ENCODE results near the gene STKLD1.

The STKLD1 gene

DNA sequence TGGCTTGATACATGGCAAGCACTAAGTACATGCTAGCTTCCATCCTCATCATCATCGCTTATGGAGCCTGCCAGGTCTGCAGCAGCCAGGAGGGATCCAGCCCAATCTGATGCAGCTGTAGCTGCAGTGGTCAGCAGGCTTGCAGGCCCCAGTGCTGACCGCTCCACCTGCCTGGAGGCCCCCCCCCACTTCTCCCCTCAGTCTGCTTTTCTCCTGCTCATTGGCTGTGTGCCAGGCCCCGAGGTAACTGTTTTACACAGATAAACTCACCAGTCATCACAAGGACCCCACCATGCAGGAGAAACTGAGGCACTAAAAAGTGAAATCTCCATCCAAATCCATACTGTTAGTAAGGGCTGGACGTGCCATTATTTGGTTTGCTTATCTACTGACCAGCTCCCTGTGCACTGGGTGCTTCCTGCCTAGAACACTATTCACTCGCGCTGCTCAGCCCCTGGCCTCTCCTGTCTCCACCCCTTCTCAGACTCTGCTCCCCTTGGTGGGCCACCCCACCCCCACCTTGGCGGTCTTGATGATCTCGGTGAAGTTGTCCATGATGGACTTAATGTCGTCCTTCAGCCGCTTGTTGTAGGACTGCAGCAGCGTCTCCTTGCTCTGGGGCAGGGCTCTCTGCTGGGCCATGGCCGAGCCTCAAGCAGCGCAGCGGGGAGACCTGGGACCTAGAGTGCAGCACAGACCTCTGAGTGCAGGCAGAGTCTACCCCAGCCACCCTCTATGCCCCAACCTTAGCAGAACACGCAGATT lies 30.0 kb upstream of the STKLD1 start:
- ATAC-seq, result no peak

DNA sequence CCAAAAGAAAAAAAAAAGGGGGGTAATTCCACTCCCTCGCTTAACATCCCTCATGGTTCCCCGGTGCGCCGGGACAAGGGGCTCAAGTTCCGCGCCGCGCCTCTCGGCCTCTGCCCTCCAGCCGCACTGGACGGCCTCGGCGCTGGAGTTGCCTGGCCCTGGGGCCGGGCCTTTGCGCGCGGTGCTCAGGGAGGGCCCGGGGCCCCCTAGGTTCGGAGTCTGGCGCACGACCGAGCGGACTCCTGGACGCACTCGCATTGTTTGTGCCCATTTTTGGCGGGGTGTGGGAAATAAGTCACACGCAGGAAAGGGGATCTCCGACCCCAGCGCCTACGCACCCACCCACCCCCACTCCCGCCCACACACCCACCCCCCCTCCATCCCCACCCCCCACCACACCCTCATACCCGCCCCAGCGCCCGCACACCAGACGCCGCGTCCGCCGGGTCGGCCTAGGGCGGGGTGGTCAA lies 28.6 kb upstream of the STKLD1 start:
- ATAC-seq, result peak; percentile 30 to 41

DNA sequence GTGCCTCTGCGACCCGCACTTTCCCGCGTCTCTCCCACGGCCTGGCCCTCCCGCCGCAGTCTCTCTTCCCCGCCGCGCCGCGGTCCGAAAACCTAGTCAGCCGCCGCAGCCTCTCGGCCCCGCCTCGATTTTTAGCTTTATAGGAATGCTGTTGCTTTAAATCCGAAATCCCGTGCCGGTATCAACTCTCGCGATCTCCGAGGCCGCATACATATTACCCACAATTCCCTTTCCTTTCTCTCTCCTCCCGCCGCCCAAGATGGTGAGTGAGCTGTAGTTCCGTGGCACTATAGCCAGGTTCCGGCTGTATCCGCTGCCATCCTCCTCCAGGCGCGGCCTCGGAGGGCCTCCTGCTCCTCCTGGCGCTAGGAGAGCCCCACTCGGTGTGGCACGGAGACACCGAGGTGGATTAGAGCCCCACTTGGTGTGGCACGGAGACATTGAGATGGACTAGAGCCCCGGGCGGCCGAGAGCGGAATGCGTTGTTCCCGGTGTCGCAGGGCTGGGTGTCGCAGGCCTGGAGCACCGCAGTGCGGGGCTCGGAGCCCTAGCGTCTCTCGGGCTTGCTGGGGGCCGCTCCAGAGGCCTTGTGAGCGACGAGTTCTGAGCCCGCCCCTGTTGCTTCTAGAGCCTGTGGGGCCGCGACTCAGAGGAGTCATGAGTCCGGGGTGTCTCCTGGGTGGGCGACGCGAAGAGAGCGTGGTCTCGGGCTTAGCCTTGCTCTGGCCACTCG lies 28.0 kb upstream of the STKLD1 start, which contains the start of the genes MED22 and RPL7A:
Gene MED22 (minus strand): TSS at position 147 of the 733 bp plus-strand sequence. CDS start 1,469 bp downstream, outside the sequence.
Gene RPL7A (plus strand): TSS at position 234 of the 733 bp plus-strand sequence. CDS start 26 bp downstream, at position 260.
- peak; percentile 77 to 79 for ATAC-seq

DNA sequence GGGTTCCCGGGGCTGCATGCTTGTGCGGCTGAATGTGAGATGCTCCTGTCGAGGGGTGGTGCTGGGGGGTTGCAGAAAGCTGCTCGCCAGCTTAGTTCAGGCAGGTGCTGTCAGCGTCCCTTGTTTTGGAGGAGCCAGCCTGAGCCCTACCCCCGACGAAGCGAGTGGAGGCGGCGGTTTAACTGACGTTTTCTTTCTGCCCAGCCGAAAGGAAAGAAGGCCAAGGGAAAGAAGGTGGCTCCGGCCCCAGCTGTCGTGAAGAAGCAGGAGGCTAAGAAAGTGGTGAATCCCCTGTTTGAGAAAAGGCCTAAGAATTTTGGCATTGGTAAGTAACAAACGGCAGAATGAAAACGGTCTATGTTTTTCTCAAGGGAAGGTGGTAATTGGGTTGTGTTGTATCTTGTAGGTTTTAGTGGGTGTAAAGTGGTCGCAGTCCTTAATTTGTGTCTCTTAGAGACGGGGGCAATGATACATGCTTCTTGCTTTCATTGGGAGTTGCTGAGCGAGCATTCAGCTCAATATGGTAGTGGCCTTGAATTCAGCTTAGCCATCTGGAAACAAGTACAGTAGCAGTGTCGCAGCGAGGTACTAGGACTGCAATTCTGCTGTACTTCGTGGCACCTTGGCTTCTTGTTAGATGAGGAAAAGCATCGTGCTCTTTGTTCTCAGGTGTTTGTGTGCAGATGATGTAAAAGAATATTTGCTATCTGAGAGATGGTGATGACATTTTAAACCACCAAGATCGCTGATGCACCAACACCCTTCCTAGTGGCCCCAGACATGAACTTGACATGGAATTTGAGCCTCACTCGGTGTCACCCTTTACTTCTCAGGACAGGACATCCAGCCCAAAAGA lies 27.2 kb upstream of the STKLD1 start:
- no peak for ATAC-seq

DNA sequence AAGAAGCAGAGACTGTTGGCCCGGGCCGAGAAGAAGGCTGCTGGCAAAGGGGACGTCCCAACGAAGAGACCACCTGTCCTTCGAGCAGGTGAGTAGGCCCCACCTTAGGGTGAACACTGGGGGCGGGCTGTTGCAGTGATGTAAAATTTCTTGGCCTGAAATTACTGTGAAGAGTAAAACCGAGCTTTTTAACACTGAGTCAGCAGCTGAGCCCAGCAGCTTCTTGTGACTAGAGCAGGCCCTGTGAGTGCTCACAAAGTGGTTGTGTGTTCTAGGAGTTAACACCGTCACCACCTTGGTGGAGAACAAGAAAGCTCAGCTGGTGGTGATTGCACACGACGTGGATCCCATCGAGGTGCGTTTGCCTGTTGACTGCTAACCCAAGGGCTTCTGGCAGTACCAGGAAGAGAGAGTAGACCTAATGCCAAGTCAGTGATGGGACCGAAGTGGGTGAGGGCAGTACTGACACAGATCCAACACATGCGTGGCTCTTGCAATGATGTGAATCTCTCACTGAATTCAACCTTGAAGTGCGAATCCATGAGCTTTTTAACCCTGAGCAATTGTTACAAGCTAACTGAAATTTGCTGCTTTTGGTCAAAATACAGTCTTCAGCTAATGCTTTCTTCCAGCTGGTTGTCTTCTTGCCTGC lies 26.1 kb upstream of the STKLD1 start:
- peak; percentile 14 to 22 for ATAC-seq

DNA sequence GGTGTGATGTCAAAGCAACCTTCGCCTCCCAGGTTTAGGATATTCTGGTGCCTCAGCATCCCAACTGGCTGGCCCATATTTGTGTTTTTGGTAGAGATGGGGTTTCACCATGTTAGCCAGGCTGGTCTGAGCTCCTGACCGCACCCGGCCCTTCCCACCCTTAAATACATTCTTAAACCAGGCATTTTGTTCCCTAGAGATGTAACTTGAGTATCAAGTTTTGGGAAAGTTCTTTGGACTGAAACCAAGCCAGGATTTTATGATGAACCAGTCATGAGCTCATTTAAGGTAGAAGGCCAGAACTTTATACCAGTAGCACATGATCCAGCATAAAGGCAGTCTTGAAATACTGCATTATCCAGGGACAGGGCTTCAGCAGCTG lies 24.6 kb upstream of the STKLD1 start:
- ATAC-seq, result no peak

DNA sequence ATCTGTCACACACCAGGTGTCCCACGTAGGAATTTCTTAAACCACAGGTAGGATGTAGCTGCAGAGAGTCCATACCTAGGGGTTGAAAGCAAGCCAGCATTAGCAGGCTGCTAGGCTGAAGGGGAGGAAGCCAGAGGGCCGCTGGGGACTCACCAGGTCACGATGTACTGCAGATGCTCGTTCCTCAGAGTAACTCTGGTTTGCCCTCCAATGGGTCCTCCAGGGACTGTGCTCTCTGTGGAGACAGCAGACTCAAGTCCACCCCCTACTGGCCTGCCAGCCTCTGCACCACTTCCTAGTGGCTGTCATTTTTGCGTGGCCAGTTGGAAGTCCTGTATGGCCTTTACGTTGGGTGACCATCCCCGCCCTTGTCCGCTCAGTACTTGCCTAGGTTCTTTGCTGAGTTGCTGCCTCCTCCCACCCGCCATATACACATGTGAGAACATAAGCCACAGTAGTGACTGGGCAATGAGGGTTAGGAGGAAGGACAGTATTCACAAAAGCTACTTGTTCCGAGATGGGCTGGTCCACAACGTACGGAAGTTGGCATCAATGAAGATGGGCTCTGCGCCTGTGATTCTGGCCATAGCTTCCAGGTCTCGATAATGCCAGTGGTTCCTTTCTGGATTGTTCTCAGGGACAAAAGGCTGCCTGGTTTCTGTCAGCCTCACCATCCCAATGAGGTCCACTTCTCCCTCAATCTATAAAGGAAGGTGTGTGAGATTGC lies 24.1 kb upstream of the STKLD1 start:
- ATAC-seq, result no peak

DNA sequence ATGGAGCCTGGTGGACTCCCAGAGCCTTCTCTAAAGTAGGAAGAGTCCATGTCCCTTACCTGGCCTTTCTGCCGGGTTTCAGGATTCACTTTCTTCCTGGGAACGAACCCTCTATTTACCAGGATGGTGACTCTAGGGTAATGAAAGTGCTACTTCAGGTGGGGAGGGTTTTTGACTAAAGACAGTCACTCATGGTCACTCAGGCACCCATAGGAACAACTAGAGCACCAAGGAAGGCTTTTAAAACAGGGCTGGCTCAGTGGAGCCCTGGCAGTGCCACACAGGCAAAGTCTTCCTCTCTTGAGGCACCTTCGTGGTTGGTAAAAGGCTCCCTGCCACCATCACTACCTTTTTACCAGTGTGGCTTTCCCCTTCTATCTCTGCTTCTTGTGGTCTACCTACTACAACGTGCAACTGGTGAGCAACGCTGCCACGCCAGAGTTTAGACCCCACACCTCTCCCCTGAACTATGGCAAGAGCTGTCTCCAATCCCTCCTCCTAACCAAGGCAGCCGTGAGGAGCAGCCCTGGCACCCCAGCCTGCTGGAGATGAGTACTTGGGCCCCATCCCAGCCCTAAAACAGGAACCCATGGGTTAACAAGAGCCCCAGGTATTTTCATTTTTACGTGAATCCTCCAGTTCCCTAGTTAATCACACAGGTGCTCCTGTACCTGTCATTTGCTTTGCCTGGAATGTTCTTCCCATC lies 23.4 kb upstream of the STKLD1 start:
- no peak for ATAC-seq

DNA sequence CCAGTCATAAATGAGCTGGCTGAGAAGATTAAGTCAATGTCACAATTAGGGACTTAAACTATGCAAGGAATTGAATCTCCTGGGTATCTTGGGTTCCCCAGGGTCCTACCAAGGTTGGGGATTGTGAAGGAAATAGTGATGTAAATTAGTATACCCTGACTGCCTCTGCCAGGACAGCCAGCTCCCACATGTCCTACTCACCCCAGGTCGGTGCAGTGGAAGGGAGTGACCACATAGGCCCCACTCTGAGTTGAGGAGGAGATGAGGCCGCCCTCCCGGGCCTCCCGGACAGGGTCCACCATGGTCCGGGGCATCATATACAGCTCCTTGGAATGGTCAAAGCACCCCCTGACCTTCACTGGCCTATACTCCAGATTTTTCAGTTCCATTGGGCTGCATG lies 22.6 kb upstream of the STKLD1 start:
- no peak for ATAC-seq

DNA sequence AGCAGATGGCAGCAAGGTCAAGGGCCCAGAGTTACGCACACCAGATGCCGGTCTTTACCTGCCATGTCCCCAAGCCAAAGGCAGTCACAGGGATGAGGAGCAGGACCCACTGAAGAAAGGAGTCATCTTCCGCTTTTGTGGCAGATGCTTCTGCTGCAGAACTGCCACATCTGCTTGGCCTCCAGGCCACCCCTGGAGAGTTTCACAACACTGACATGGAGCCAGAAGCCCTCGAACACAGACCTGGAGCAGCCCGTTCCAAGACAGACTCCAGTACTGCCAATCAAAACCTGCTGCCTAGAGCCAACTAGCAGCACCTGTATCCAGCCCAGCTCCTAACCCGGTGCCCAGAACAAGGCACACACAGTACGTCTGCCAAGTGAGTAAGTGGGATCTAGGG lies 21.4 kb upstream of the STKLD1 start:
- ATAC-seq, result no peak

DNA sequence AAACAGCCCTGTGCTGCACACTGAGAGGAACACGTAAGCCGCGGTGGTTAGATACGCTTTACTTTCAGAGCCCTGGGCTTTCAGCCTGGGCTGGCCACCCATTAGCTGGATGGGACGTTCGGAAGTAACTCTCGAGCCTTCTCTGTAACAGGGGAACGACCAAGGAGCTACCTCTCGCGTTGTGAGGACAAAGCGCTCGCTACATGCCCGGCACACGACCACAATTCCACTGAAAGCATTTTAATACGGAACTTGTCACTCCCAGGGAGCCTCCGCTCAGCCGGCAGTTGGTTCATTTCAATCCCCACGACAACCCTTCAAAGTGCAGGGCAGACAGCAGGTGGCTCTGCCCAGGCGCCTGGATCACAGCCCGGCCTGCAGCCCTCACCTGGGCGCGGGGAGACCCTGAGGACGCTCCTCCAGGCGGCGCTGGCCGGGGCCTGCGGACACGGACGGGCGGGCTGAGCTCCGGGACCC lies 20.2 kb upstream of the STKLD1 start:
- ATAC-seq, result peak; percentile 18 to 26

DNA sequence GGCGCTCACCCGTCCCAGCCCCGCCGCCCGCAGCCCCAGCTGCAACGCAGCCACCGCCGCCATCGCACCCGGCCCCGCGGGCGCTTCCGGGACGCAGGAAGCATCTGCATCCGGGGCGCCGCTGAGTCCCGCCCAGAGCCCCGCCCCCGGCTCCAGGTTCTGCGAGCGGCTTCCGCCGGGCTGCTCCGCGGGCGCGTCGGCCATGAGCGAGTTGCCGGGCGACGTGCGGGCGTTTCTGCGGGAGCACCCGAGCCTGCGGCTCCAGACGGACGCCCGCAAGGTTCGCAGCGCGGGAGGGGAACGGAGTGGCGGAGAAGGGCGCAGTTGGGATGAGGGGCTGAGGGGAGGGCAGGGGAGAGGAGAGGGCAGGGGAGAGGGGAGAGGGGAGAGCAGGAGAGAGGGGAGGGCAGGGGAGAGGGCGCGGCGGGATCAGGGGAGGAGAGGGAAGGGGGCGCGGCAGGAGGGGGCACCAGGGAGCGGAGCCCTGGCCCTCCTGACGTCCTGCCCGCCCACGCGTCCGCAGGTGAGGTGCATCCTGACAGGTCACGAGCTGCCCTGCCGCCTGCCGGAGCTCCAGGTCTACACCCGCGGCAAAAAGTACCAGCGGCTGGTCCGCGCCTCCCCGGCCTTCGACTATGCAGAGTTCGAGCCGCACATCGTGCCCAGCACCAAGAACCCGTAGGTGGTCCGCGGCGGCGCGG lies 19.6 kb upstream of the STKLD1 start, which contains the start of the genes SURF1 and SURF2:
Gene SURF1 (minus strand): TSS at position 97 of the 701 bp plus-strand sequence. CDS start 34 bp downstream, at position 63.
Gene SURF2 (plus strand): TSS at position 160 of the 701 bp plus-strand sequence. CDS start 43 bp downstream, at position 203.
- peak; percentile 88 to 89 for ATAC-seq

DNA sequence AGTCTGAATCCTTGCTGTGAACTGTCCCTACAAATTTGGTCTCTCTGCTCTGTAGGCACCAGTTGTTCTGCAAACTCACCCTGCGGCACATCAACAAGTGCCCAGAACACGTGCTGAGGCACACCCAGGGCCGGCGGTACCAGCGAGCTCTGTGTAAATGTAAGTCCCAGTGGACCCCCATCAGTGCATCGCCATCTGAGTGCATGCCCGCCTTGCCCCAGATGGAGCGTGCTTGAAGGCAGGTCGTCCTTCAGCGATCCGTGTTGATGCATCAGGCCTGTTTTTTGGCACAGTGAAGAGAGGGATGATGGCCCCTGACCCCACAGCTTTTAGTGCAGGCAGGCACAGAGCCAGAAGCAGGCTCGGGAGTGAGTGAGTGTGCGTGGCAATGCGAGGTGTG lies 18.5 kb upstream of the STKLD1 start:
- no peak for ATAC-seq

DNA sequence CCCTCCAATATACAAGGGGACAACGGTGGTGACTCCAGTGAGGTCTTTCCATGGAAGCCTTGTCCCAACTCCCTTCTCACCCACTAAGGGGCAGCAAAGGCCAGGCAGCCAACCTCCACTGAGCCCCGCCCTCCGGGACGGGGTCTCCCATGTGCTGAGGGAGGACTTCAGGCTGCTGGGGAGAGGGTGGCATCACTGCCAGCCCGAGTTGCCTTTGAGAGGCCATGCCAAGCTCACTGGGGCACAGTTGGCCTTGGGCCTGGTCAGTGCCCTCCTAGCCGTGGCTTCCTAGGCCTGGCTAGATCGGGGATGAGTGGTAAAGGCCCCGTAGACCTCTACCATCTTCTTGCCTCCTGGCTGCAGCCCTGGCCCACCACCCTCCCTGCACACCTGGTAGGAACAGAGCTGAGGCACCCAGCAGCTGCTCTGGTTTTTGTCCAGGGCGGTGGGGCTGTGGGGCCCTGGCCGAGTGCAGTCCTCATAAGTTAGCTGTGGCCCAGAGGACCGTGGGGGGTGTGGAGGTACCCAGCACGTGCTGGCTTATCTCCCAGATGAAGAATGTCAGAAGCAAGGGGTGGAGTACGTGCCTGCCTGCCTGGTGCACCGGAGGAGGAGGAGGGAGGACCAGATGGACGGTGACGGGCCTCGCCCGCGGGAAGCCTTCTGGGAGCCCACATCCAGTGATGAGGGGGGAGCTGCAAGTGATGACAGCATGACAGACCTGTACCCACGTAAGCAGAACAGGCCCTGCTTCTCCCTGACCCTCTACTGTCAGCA lies 16.6 kb upstream of the STKLD1 start:
- no peak for ATAC-seq

DNA sequence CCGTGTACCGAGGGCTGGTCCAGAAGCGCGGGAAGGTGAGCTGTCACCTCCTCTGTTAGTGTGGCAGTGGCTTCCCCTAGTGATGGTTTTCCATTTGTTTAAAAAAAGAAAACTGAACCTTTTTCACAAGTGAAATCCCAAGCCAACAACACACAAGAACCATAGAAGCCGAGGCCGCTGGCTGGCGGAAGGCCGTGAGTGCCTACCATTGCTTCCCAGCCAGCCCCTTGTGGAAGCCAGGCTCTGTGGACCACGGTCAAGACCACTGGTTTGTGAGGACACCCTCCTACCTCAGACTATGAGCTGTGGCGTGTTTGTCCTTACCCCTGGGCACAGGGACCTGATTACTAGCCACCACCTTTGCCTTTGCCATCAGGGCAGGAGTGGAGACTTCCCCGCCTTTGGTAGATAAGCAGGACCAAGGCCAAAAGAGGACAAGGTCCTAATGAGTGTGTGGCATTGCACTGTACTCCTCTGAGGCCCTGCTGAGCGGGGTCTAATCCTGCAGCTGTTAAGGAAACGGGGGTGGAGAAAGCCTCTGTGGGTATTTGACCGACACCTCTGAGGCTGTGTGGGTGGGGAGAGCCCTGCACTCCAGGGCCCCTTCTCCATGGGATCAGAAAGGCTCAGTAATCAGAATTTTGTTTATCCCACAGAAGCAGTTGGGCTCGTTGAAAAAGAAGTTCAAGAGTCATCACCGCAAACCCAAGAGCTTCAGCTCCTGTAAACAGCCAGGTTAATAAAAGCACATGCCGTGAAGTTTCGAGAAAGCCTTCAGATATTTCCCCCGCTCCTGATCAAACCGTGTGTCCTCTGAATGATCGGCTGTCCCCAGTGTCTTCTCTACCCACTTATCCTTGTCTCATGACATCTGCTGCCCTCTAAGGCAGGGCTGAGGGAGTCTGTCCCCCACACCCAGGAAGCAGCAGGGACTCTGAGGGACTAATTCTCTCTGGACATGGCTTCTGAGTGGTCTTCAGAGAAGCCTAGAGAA lies 15.5 kb upstream of the STKLD1 start:
- no peak for ATAC-seq

DNA sequence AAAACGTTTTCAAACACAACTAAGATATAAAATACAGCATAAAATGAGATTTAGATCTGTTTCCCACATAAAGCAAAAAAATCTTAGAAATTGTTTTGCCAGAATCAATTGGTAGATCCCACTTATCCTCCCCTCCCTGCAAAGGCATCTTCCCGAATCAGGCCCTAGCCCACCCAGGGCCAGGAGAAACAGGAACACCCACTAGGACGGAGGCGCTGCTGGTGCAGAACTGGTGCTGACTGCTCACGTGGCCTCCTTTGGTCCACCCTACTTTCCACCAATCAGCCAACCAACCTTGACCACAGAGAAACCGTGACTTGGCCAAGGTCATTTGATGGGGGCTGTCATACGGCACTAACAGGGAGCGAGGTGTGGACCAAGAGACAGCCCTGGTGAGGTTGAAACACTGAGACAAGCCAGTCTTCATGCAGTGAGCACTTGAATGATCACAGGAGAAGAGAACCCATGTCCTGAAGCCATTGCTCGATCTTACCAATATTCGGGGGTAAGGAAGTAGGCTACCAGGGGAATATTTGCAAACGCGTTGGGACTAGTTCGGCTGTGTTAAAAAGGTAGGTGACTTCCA lies 14.6 kb upstream of the STKLD1 start:
- ATAC-seq, result no peak

DNA sequence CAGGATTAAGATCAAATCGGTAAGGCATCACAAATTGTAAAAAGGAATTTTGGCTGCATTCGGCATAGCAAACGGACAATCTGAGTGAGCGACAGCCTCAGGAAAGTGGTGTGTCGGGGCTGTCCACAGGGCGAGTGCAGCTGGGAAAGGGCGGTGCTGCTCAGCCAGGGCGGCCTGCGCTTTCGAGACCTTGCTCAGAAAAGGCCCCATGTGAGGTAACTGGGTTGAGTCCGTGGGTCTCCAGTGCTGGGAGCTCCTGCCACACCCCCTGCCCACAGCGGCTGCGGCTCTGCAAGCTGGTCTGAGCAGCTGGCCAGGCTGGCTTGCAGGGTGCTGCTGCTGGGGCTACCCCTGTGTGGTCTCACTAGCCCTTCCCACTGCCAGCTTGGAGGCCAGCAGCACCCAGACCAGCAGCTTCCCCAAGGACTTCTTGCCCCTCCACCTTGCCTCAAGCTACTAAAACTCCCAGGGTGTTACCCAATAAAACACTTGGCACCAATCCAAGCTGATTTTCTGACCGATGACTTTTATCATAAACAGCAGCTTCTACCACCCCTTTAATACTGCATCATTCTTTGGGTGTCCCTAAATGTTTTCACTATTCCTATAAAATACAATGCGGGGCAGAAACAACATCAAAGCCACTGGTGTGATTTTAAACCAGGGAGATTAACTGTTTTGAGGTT lies 13.7 kb upstream of the STKLD1 start:
- no peak for ATAC-seq
